HG02798 (cell line): ENCODE results near the gene TMEM233.
"Not testable (repeated sequence)": the region's sequence is repeated elsewhere in the genome, so short reads cannot be mapped to it uniquely, and the experiment has no call there.

Experiments used
- ATAC-seq: cut with Tn5 transposase; IDR thresholded peaks from one replicate; pipeline ENCODE4 v1.9.1; 2021; ENCODE audit warnings: mild to moderate bottlenecking; ENCODE audit not compliant: unreplicated experiment, poor library complexity

The TMEM233 gene

DNA sequence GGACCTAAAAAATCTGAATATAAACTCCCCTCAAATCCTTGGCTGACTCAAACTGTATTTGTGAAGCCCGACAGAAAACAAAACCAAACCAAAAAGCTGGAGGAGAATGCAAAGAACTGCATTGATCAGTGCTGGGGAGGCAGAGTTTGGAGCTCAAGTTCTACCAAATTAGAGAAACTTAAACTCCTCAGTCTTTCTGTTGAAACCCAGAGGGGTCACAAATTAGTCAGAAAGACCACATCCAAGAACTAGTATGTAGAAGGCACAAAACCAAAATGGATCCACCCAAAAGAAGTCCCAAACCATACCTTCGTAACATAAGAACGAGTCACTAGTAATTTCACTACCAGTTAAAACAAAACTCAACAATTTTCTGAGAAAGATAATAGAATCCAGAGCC, 59.1 kb downstream of the TMEM233 start:
- no peak for ATAC-seq

GRCh38 chr12:119657001-119657400, 63.4 kb downstream of the TMEM233 start:
- not testable (repeated sequence) for ATAC-seq

- ATAC-seq = not testable (repeated sequence)
Observed at GRCh38 chr12:119658166-119658565, 64.6 kb downstream of the TMEM233 start.

- no peak for ATAC-seq
Observed at GRCh38 chr12:119659289-119659897, 65.8 kb downstream of the TMEM233 start.

GRCh38 chr12:119660076-119660475, 66.5 kb downstream of the TMEM233 start:
- ATAC-seq = no peak

DNA sequence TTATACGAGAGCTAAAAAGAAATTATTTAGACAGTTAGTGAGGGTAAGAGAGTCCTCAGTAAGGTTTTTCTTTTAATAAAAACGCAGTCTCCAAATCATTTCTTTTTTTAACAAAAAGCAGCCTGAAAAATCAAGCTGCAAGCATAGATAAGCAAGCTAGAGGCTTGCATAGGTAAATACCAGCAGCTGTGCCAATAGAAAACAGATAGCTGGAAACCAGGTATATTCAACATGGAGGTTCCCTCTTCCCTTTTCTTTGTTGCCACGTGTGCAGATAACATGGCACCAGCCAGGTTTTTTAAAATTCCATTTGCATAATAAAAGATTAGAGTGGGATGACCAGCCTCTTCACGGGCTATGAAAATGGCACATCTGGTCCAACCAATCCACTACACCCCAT, 68.3 kb downstream of the TMEM233 start:
- ATAC-seq = no peak

DNA sequence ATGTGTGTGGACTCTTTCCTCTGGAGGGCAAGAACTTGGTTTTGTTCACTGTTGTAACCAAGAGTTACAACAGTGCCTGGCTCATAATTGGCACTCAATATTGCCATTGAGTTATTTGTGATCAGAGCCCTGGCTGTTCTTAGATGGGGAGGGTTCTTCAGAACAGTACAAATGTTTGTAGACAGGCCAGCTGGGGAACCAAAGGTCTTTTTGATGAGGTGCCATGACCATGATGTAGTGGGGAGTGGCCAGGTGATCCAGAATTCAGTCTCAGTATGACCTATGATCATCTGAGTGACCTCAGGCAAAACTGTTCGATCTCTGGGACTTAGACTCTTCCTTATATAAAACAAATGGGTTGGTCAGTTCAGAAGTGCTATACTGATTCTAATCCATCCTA, 71.1 kb downstream of the TMEM233 start:
- no peak for ATAC-seq

GRCh38 chr12:119665164-119665929, 71.8 kb downstream of the TMEM233 start:
- ATAC-seq = no peak

GRCh38 chr12:119666226-119666795, 72.7 kb downstream of the TMEM233 start:
- no peak for ATAC-seq

GRCh38 chr12:119666900-119667576, 73.5 kb downstream of the TMEM233 start:
- ATAC-seq = no peak

- peak; percentile 96 for ATAC-seq
Observed at GRCh38 chr12:119667577-119668323, 74.2 kb downstream of the TMEM233 start, which contains the start of gene PRKAB1. Gene PRKAB1, plus strand, starts transcription at chr12:119668133. Its CDS starts 112 bp downstream, at chr12:119668245.

DNA sequence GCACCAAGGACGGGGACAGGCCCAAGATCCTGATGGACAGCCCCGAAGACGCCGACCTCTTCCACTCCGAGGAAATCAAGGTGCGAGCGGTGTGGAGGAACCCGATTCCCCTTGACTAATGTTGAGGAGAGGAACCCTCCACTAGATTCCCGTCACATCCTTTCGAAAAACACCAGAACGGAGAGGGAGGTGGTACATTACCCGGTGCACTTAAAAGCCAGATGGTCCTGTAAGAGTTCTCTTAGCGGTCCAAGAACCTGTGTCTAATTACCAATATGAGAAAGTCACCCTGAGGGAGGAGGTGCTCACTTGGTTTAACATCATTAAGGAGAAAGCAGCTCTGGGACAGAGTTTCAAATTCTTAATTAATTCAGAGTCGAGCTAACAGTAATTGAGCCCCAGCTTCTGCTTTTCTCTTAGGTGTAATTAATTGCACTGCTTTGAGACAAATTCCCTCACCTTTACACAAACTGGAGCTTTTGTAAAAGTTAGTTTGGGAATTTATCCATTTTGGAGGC, 74.8 kb downstream of the TMEM233 start:
- no peak for ATAC-seq

DNA sequence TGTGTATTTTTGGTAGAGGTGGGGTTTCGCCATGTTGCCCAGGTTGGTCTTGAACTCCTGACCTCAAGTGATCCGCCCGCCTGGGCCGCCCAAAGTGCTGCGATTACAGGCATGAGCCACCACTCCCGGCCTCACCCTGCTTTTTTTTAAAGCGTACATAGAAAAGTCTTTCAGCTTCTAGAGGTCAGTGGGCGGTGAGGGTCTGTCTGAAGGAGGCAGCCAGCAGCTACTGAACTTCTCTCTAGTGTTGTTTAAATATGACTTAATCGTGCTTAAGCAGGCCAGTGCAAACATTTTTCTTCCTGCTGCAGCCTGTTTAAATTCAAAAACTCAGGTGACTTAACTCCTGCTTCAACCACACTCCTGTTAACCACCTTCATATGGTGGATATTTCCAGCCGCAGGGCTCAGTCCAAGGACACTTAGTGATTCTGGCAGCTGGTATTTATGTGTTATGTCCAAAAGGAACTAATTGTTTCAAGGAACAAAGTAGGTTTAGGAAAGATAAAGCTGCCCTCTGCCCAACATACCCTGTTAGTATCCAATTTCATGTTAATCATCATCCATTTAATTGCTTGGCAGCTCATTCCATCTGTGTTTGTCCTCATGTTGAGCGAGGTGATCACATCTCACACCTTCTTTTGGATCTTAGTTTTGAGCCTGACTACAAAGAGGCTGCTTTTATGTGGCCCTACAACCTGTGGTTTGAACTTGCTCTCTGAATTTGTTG, 76.3 kb downstream of the TMEM233 start:
- no peak for ATAC-seq

DNA sequence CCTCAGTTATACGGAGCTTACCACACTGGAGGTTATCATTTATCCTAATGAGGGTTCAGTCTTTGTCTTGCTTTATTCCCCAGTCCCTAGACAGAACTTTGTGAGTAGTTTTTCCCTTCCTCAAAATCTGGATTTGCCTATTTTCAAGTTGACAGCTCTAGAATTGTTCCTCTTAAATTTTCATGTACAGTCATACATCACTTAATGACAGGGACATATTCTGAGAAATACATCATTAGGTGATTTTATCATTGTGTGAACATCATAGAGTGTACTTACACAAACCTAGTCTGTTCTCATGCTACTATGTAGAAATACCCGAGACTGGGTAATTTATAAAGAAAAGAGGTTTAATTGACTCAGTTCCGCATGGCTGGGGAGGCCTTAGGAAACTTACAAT, 77.5 kb downstream of the TMEM233 start:
- ATAC-seq = no peak

- ATAC-seq = no peak
Observed at GRCh38 chr12:119672194-119672593, 78.6 kb downstream of the TMEM233 start.

- ATAC-seq = no peak
Observed at GRCh38 chr12:119673634-119674033, 80.1 kb downstream of the TMEM233 start.

DNA sequence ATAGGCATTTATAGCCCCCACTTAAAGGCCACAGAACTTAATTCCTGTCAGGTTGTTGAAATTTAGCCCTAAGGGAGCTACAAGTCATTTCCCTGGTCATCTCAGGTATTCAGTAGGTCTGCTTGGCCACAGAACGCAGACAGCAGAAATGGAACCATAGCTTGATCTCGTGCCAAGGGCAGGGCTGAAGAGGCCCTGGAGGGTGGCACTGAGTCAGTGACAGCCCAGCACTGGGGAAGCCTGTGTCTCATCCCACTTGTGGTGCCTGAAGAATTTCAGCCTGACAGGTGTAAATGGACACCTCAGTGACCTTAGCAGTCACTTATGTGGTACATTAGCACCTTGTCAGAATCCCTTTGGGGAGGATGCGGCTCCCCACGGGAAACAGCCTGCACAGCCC, 81.0 kb downstream of the TMEM233 start:
- no peak for ATAC-seq

DNA sequence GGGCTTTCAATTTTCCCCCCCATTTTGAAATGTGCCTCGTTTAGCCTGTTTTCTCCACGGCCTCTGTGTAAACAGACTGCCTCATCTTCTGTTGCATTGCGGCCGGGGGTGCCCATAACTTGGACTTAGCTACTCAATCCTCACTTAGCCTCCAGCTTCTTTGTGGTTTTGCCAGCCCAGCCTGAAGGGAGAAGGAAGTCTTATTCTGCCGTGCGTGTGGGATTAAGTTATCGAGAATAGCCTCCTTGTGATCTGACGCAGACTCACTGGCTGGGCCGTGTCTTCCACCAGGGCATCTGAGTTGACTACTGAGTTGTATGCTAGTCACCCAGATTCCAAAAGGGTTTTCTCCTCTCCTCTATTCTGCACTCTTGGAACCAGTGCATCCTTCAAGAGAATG, 82.4 kb downstream of the TMEM233 start:
- ATAC-seq = no peak

DNA sequence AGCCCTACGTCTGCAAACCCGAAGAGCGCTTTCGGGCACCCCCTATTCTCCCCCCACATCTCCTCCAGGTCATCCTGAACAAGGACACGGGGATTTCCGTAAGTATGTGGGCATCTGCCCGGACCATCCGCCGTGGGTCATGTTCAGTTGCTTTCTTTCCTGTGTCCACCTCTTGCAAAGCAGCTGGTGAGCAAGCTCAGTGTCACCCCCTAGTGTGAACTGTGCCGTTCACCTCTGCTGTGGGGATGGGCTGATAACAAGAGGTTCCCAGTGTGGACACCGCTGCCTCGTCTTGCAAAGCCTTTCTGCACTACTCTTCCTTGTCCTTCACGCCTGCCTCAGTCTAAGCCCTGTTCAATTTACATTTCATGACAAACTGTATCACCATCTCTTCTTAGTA, 83.0 kb downstream of the TMEM233 start:
- no peak for ATAC-seq
